Measurements from ENCODE around the gene CNST. TPM values are rescaled to one million over a fixed set of nuclear protein-coding genes. Genes with fewer than 3 reads are reported as not detected.

CNST gene
- total RNA-seq, 1 experiment from 2014 or later: 19.8 TPM

GRCh38 chr1:246708166-246708565 lies 141.9 kb downstream of the CNST start:
- Histone ChIP-seq H2BK12ac (ENCODE audit: insufficient read length, low read depth, low read length) (no peak overlapping the region), H3K18ac (ENCODE audit: insufficient read length, low read depth, low read length) (no peak overlapping the region), H3K9me3 (ENCODE audit: control insufficient read depth, low read depth, low read length) (no peaks in the 10 kb centered on the region), H2BK20ac (ENCODE audit: low read depth, low read length, poor library complexity, severe bottlenecking) (no peak overlapping the region), H3K27ac (ENCODE audit: insufficient read length, low read depth, low read length) (no peak overlapping the region), H4K91ac (ENCODE audit: insufficient read length, low read depth, low read length) (no peak overlapping the region), H2BK120ac (ENCODE audit: low read depth, low read length, poor library complexity, severe bottlenecking) (no peak overlapping the region), H3K79me1 (ENCODE audit: insufficient read depth, low read depth, low read length, poor library complexity, severe bottlenecking) (no peaks in the 10 kb centered on the region), H4K20me1 (ENCODE audit: control insufficient read depth, insufficient read depth, insufficient read length) (no peaks in the 10 kb centered on the region), H3K4me2 (ENCODE audit: insufficient read depth, insufficient read length, low read length) (no peak overlapping the region), H3K56ac (ENCODE audit: insufficient read length, low read depth, low read length) (no peak overlapping the region), H3K27me3 (ENCODE audit: insufficient read depth, low read length) (no peaks in the 10 kb centered on the region), H3T11ph (ENCODE audit: low read length) (no peak overlapping the region), H3K23me2 (ENCODE audit: insufficient read length, low read depth, low read length, poor library complexity, severe bottlenecking) (no peaks in the 10 kb centered on the region), H3K14ac (ENCODE audit: insufficient read depth, low read length) (no peak overlapping the region), H2AK5ac (ENCODE audit: insufficient read length, low read length) (no peak overlapping the region), H4K5ac (ENCODE audit: insufficient read length, low read depth, low read length) (no peak overlapping the region), H3K4ac (ENCODE audit: low read depth, low read length) (no peak overlapping the region), H2BK5ac (ENCODE audit: insufficient read length, low read length) (no peak overlapping the region), H3K79me2 (ENCODE audit: insufficient read depth, low read length) (no peaks in the 10 kb centered on the region), H3K4me1 (ENCODE audit: insufficient read depth, low read length) (no peaks in the 10 kb centered on the region), H2AFZ (ENCODE audit: low read length) (no peak overlapping the region), H3K23ac (ENCODE audit: insufficient read length, low read depth, low read length) (no peak overlapping the region), H3K9ac (ENCODE audit: extremely low read depth, insufficient read length, low read length) (no peak overlapping the region), H2BK15ac (ENCODE audit: low read depth, low read length) (no peak overlapping the region), H4K8ac (replicated peaks; ENCODE audit: insufficient read length, low read depth, low read length) (no peak overlapping the region)
- peaks cover 4 to 9% (median 4%) of the 10 kb centered on the region in 3 experiments; a peak in 6 of 7 replicates for H3K36me3 Mint-ChIP-seq (ENCODE audit: insufficient read depth in 1 of 3, low read depth in 3 of 3)
- WGBS (ENCODE audit: extremely low coverage, insufficient read length, low lambda C conversion rate): no CpG with 5 or more reads among the region's 6 CpGs
- H3K4me3 Mint-ChIP-seq: no peak overlapping the region
- H3K27me3 Mint-ChIP-seq (ENCODE audit: low read depth): peaks cover 18% of the 10 kb centered on the region
- DNase-seq: no peak
- H3K4me1 Mint-ChIP-seq: no peaks in the 10 kb centered on the region
- peaks cover 21 to 25% of the 10 kb centered on the region in 2 experiments; a peak in 4 of 5 replicates for H3K9me3 Mint-ChIP-seq
- TF ChIP-seq CTCF (conservative IDR thresholded peaks at IDR 0.05): no peak
- no peak overlapping the region for H3K27ac Mint-ChIP-seq
